PC-3 (cell line): ENCODE results near the gene ETV3L.

Source experiments
- EZH2 ChIP-seq: fragments of 300-600 bp; sonication (generic); IDR thresholded peaks from one replicate; pipeline ENCODE4 v1.6.1; 2017; ENCODE audit warnings: antibody characterized with exemption, mild to moderate bottlenecking, low read length; ENCODE audit not compliant: unreplicated experiment
- EZH2phosphoT487 ChIP-seq: fragments of 300-600 bp; sonication (generic); IDR thresholded peaks from 2 replicates; pipeline ENCODE4 v1.6.1; 2018; ENCODE audit warnings: mild to moderate bottlenecking, antibody characterized with exemption, low read length, borderline replicate concordance
- TF ChIP-seq, protein P1 (sequence below): fragments of 300-600 bp; sonication (generic); conservative IDR thresholded peaks from 2 replicates; pipeline ENCODE4 v1.5.1; 2017; ENCODE audit warnings: antibody characterized with exemption, low read depth, mild to moderate bottlenecking, low read length

GRCh38 chr1:157147906-157148700, 48.5 kb upstream of the ETV3L start:
- TF ChIP-seq, protein P1, sequence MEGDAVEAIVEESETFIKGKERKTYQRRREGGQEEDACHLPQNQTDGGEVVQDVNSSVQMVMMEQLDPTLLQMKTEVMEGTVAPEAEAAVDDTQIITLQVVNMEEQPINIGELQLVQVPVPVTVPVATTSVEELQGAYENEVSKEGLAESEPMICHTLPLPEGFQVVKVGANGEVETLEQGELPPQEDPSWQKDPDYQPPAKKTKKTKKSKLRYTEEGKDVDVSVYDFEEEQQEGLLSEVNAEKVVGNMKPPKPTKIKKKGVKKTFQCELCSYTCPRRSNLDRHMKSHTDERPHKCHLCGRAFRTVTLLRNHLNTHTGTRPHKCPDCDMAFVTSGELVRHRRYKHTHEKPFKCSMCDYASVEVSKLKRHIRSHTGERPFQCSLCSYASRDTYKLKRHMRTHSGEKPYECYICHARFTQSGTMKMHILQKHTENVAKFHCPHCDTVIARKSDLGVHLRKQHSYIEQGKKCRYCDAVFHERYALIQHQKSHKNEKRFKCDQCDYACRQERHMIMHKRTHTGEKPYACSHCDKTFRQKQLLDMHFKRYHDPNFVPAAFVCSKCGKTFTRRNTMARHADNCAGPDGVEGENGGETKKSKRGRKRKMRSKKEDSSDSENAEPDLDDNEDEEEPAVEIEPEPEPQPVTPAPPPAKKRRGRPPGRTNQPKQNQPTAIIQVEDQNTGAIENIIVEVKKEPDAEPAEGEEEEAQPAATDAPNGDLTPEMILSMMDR: no peak
- TF ChIP-seq EZH2: no peak
- TF ChIP-seq EZH2phosphoT487: no peak
